Measurements from ENCODE around the gene TUBGCP2.
A peak's percentile ranks its signal among the peaks of the same experiment; 100 is the strongest.

Gene TUBGCP2

GRCh38 chr10:133252223-133252552 lies 56.5 kb downstream of the TUBGCP2 start:
- no peak for DNase-seq

GRCh38 chr10:133251388-133252222 lies 57.1 kb downstream of the TUBGCP2 start:
- DNase-seq: no peak

- DNase-seq: no peak
Measured at GRCh38 chr10:133249975-133250754, 58.5 kb downstream of the TUBGCP2 start.

- no peak for DNase-seq
Measured at GRCh38 chr10:133249094-133249780, 59.4 kb downstream of the TUBGCP2 start.

- DNase-seq: no peak
Measured at GRCh38 chr10:133248334-133248715, 60.3 kb downstream of the TUBGCP2 start.

GRCh38 chr10:133247681-133248333 lies 60.9 kb downstream of the TUBGCP2 start:
- no peak for DNase-seq

- no peak for DNase-seq
Measured at GRCh38 chr10:133246236-133246626, 62.4 kb downstream of the TUBGCP2 start.

- DNase-seq: no peak
Measured at GRCh38 chr10:133245439-133246235, 63.0 kb downstream of the TUBGCP2 start.

- DNase-seq: no peak
Measured at GRCh38 chr10:133243593-133243992, 65.1 kb downstream of the TUBGCP2 start.

GRCh38 chr10:133242611-133243356 lies 65.9 kb downstream of the TUBGCP2 start:
- peak in 4 of 56 donors; percentile 10 to 35 (median 30) for DNase-seq

GRCh38 chr10:133241501-133242205 lies 67.0 kb downstream of the TUBGCP2 start:
- DNase-seq: no peak

- no peak for DNase-seq
Measured at GRCh38 chr10:133239990-133240389, 68.7 kb downstream of the TUBGCP2 start.

GRCh38 chr10:133238466-133238804 lies 70.2 kb downstream of the TUBGCP2 start:
- no peak for DNase-seq

GRCh38 chr10:133237588-133238465 lies 70.8 kb downstream of the TUBGCP2 start, which contains the start of gene VENTX:
Gene VENTX, plus strand, starts transcription at chr10:133237855. Its CDS starts 60 bp downstream, at chr10:133237915.
- no peak for DNase-seq

GRCh38 chr10:133237241-133237587 lies 71.5 kb downstream of the TUBGCP2 start:
- no peak for DNase-seq

GRCh38 chr10:133236401-133237240 lies 72.1 kb downstream of the TUBGCP2 start:
- DNase-seq: no peak

- no peak for DNase-seq
Measured at GRCh38 chr10:133235932-133236331, 72.7 kb downstream of the TUBGCP2 start.
